CD4-positive, alpha-beta T cell treated with Interleukin-2 at 100 ng/mL for 4 hours (primary cell): Measurements from ENCODE around the gene ACTA1.
"Not testable (repeated sequence)": the region's sequence is repeated elsewhere in the genome, so short reads cannot be mapped to it uniquely, and the experiment has no call there.

ENCODE experiments used
- DNase-seq: peaks from one replicate; pipeline ENCODE4 v3.0.0-alpha.2; 2020; ENCODE audit warnings: low spot score

ACTA1 gene

GRCh38 chr1:229409616-229410369, 24.1 kb downstream of the ACTA1 start:
- no peak for DNase-seq

GRCh38 chr1:229408458-229409037, 25.3 kb downstream of the ACTA1 start:
- no peak for DNase-seq

DNA sequence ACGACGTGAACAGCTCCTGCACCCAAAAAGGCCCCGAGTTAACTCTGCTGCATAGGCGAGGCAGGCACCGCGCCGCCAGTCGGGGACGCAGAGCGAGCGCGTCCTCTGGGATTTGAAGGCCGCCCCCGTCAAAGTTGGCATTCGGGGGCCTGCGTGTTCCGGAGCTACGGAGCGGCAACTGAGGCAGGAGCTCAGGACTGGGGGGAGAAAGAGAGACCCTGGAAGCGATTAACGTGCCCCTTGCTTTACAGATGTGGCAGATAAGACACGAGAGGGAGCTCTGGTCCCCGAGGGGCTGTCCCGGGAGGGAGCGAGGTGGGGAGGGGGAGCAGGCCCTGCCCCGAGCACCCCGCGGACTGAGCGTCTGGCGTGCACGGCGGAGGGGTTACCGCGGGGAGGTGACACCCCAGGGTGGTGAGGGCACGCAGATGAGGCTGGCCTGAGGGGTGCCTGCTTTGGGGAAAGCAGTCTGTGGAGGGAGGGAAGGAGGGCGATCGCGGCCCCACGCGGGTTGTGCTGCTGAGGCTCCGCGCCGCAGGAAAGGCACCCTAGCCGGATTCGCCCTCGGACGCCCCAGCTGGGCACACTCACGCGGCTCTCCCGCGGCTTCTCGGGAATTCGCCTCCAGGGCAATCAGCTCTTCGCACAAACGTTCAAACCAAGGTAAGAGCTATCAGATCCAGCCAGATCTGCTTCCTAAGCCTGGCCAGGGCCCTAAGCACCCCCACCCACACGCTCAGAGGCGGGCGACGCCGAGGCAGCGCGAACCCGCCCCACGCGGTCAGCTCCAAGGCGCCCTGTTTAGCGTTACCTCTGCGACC, 26.5 kb downstream of the ACTA1 start:
- DNase-seq = no peak

DNA sequence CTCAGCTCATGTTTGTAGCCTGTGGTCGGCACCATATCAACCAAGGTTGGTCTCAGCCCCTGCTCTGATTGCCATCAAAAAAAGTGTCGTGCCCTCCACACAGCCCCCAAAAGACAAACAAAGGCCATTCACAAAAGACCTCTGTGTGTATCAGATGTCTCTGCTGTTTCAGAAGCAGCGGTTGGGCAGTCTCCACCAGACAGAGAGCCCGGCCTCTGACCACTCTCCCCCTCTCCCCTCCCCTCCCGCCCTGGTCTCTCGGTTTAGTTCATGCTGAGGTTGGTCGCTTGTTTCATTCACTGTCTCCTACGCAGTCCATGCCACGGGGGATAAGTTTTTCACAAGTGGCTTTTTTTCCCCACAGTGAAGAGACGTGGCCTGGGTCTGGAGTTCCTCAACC, 27.1 kb downstream of the ACTA1 start:
- no peak for DNase-seq

DNA sequence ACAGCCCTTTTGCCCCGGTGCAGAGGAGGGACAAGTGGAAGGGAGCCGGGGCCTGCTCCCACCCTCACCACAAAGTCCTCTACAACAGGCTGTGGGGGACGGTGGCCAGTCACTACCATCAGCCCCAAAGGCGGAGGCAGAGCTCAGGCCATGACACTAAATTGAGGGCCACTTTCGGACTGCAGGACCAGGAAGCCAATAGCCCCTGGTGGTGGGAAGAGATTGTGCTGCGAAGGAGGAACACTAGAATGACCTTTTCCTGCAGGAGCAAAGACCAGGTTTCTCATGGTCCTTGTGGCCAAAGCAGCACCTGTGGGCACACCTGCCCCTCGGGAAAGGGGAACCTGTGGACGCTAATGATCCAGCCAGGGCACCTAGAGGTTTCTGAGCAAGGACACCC, 30.3 kb downstream of the ACTA1 start:
- DNase-seq = no peak

GRCh38 chr1:229402993-229403392, 30.9 kb downstream of the ACTA1 start:
- no peak for DNase-seq

DNA sequence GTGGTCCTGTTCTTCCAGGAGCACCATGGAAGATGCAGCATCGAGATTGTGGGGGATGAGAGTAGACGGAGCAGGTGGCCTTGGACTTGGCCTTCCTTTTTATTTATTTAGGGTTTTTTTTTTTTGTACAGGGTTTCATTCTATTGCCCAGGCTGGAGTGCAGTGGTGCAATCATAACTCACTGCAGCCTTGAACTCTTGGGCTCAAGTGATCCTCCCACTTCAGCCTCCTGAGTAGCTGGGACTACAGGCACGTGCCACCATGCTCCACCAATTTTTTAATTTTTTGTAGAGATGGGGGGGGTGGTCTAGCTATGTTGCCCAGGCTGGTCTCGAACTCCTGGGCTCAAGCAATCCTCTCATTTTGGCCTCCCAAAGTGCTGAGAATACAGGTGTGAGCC, 31.6 kb downstream of the ACTA1 start:
- not testable (repeated sequence) for DNase-seq

DNA sequence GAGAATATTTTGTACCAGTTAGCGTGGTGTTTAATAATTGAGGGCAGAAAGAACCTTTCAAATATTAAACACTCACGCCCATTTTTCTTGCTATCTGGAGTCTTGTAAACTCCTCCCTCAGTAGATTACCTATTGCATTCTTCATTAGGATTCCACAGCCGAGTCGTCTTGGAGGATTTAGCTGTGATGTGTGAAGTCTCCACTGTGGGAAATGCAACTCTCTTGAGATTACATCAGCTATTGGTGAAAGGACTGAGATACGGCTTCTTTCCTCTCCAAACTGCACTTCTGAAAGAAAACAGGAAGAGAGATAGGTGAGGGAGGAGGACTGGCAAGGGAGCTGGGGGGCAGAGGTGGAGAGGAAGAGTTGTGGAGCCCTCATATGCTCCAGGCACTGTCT, 36.1 kb downstream of the ACTA1 start:
- DNase-seq = no peak

GRCh38 chr1:229396585-229397206, 37.2 kb downstream of the ACTA1 start:
- DNase-seq = no peak

DNA sequence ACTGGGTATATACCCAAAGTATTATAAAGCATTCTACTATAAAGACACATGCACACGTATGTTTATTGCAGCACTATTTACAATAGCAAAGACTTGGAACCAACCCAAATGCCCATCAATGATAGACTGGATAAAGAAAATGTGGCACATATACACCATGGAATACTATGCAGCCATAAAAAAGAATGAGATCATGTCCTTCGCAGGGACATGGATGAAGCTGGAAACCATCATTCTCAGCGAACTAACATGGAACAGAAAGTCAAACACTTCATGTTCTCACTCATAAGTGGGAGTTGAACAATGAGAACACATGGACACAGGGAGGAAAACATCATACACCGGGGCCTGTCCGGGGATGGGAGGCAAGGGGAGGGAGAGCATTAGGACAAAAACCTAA, 39.4 kb downstream of the ACTA1 start:
- DNase-seq = not testable (repeated sequence)

GRCh38 chr1:229392936-229393335, 41.0 kb downstream of the ACTA1 start:
- DNase-seq = no peak

DNA sequence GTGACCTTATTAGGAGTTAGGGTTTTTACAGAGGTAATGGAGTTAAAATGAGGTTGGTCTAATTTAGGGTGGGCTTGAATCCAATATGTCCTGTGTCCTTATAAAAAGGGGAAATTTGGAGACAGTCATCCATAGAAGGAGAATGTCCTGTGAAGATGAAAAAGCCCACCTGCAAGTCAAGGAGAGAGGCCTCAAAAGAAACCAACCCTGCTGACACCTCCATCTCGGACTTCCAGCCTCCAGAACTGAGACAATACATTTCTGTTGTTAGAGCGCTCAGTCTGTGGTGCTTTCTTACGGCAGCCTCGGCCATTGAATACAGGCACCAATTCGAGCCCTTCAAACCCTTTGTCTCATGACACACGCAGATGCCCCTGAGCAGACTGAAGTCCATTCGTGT, 43.8 kb downstream of the ACTA1 start:
- DNase-seq = no peak

- DNase-seq = no peak
These were observed 44.9 kb downstream of the ACTA1 start for GRCh38 chr1:229388897-229389580.

- DNase-seq = no peak
These were observed 47.9 kb downstream of the ACTA1 start for GRCh38 chr1:229385853-229386456.

- DNase-seq = no peak
These were observed 49.1 kb downstream of the ACTA1 start for GRCh38 chr1:229384822-229385221.

- no peak for DNase-seq
These were observed 49.9 kb downstream of the ACTA1 start for GRCh38 chr1:229383961-229384360.

GRCh38 chr1:229383188-229383587, 50.7 kb downstream of the ACTA1 start:
- no peak for DNase-seq
